Activated T-helper 17 cell treated with anti-CD3 and anti-CD28 coated beads, Interleukin-2, amount 50 U/mL, for 72 hours (primary cell): Measurements from ENCODE around the gene MAP3K2. TPM values are rescaled to one million over a fixed set of nuclear protein-coding genes. Genes with fewer than 3 reads are reported as not detected.
"Not testable (repeated sequence)": the region's sequence is repeated elsewhere in the genome, so short reads cannot be mapped to it uniquely, and the experiment has no call there.

Source experiments
- ATAC-seq: fragments of 150-1000 bp; cut with Tn5 transposase; replicated peaks from 2 replicates; pipeline ENCODE4 v1.10.0; 2021; ENCODE audit warnings: mild to moderate bottlenecking, moderate library complexity
- H3K27ac Mint-ChIP-seq: one replicate; pipeline ENCODE4 v1.8.0; 2022; ENCODE audit warnings: mixed read lengths
- H3K27me3 Mint-ChIP-seq: one replicate; pipeline ENCODE4 v1.8.0; 2022; ENCODE audit warnings: mixed read lengths
- H3K36me3 Mint-ChIP-seq: one replicate; pipeline ENCODE4 v1.8.0; 2022; ENCODE audit warnings: low read depth, mild to moderate bottlenecking, mixed read lengths
- H3K4me1 Mint-ChIP-seq: one replicate; pipeline ENCODE4 v1.8.0; 2022; ENCODE audit warnings: mixed read lengths
- H3K4me3 Mint-ChIP-seq: one replicate; pipeline ENCODE4 v1.8.0; 2022; ENCODE audit warnings: mild to moderate bottlenecking, mixed read lengths
- H3K9me3 Mint-ChIP-seq: one replicate; pipeline ENCODE4 v1.8.0; 2022; ENCODE audit warnings: mixed read lengths
- total RNA-seq, 2 donors: library from RNA; stranded (reverse); gene quantifications; one replicate each; pipeline ENCODE4 v1.2.3, GENCODE V29; 2022

The MAP3K2 gene
- total RNA-seq, 2 donors from 2014 or later, result 44.9 to 92.5 TPM

- Mint-ChIP-seq H3K27ac (no peak overlapping the region), H3K4me1 (peaks cover 23% of the 10 kb centered on the region), H3K4me3 (no peak overlapping the region), H3K9me3 (no peaks in the 10 kb centered on the region), H3K27me3 (no peaks in the 10 kb centered on the region), H3K36me3 (no peaks in the 10 kb centered on the region)
- ATAC-seq, result no peak
Observed at GRCh38 chr2:127414638-127415592, 27.1 kb upstream of the MAP3K2 start.

GRCh38 chr2:127413782-127414637 lies 26.2 kb upstream of the MAP3K2 start:
- Mint-ChIP-seq H3K4me3 (no peak overlapping the region), H3K27ac (no peak overlapping the region), H3K4me1 (peaks cover 25% of the 10 kb centered on the region)

GRCh38 chr2:127413200-127413599 lies 25.4 kb upstream of the MAP3K2 start:
- no peaks in the 10 kb centered on the region for H3K9me3 Mint-ChIP-seq
- H3K27ac Mint-ChIP-seq, result no peak overlapping the region
- no peaks in the 10 kb centered on the region for H3K36me3 Mint-ChIP-seq
- no peaks in the 10 kb centered on the region for H3K27me3 Mint-ChIP-seq
- no peak overlapping the region for H3K4me3 Mint-ChIP-seq
- H3K4me1 Mint-ChIP-seq, result peaks cover 25% of the 10 kb centered on the region
- no peak for ATAC-seq

More at GRCh38 chr2:127413782-127414637, 26.2 kb upstream of the MAP3K2 start:
- no peak for ATAC-seq
- no peaks in the 10 kb centered on the region for H3K27me3 Mint-ChIP-seq
- H3K36me3 Mint-ChIP-seq, result no peaks in the 10 kb centered on the region
- H3K9me3 Mint-ChIP-seq, result no peaks in the 10 kb centered on the region

GRCh38 chr2:127411653-127412369 lies 24.0 kb upstream of the MAP3K2 start:
- H3K27me3 Mint-ChIP-seq, result no peaks in the 10 kb centered on the region
- H3K4me1 Mint-ChIP-seq, result peaks cover 22% of the 10 kb centered on the region
- no peak overlapping the region for H3K27ac Mint-ChIP-seq
- H3K36me3 Mint-ChIP-seq, result no peaks in the 10 kb centered on the region
- no peak for ATAC-seq
- H3K9me3 Mint-ChIP-seq, result no peaks in the 10 kb centered on the region
- peak overlapping the region; percentile 64 for H3K4me3 Mint-ChIP-seq

GRCh38 chr2:127410871-127411652 lies 23.3 kb upstream of the MAP3K2 start:
- H3K27me3 Mint-ChIP-seq, result no peaks in the 10 kb centered on the region
- H3K4me3 Mint-ChIP-seq, result peak overlapping the region; percentile 64
- H3K27ac Mint-ChIP-seq, result peak overlapping the region; percentile 78
- no peaks in the 10 kb centered on the region for H3K36me3 Mint-ChIP-seq
- peak; percentile 79 for ATAC-seq
- H3K4me1 Mint-ChIP-seq, result peaks cover 19% of the 10 kb centered on the region
- H3K9me3 Mint-ChIP-seq, result no peaks in the 10 kb centered on the region

GRCh38 chr2:127409716-127410115 lies 21.9 kb upstream of the MAP3K2 start:
- not testable (repeated sequence) for H3K27me3 Mint-ChIP-seq, ATAC-seq, H3K36me3 Mint-ChIP-seq, H3K27ac Mint-ChIP-seq, H3K9me3 Mint-ChIP-seq
- peak overlapping the region; percentile 64 for H3K4me3 Mint-ChIP-seq
- H3K4me1 Mint-ChIP-seq, result peaks cover 19% of the 10 kb centered on the region

- no peak overlapping the region for H3K27ac Mint-ChIP-seq
- peaks cover under 1% of the 10 kb centered on the region for H3K27me3 Mint-ChIP-seq
- no peaks in the 10 kb centered on the region for H3K36me3 Mint-ChIP-seq
- no peak for ATAC-seq
- H3K4me3 Mint-ChIP-seq, result peak overlapping the region; percentile 57
- no peaks in the 10 kb centered on the region for H3K9me3 Mint-ChIP-seq
- peaks cover 19% of the 10 kb centered on the region for H3K4me1 Mint-ChIP-seq
Observed at GRCh38 chr2:127408807-127409099, 21.0 kb upstream of the MAP3K2 start.

- ATAC-seq, result peak; percentile 90
- Mint-ChIP-seq H3K4me3 (peak overlapping the region; percentile 57), H3K9me3 (no peaks in the 10 kb centered on the region), H3K27ac (no peak overlapping the region), H3K36me3 (no peaks in the 10 kb centered on the region), H3K27me3 (peaks cover 5% of the 10 kb centered on the region), H3K4me1 (peaks cover 23% of the 10 kb centered on the region)
Observed at GRCh38 chr2:127408004-127408806, 20.4 kb upstream of the MAP3K2 start.

- H3K27ac Mint-ChIP-seq, result no peak overlapping the region
- ATAC-seq, result peak; percentile 49
- peaks cover 5% of the 10 kb centered on the region for H3K27me3 Mint-ChIP-seq
- peaks cover 23% of the 10 kb centered on the region for H3K4me1 Mint-ChIP-seq
- H3K36me3 Mint-ChIP-seq, result no peaks in the 10 kb centered on the region
- no peaks in the 10 kb centered on the region for H3K9me3 Mint-ChIP-seq
- peak overlapping the region; percentile 55 for H3K4me3 Mint-ChIP-seq
Observed at GRCh38 chr2:127407661-127408003, 19.9 kb upstream of the MAP3K2 start.

GRCh38 chr2:127407091-127407490 lies 19.3 kb upstream of the MAP3K2 start:
- no peaks in the 10 kb centered on the region for H3K36me3 Mint-ChIP-seq
- H3K27me3 Mint-ChIP-seq, result peaks cover 5% of the 10 kb centered on the region
- peak overlapping the region; percentile 55 for H3K4me3 Mint-ChIP-seq
- no peak overlapping the region for H3K27ac Mint-ChIP-seq
- no peaks in the 10 kb centered on the region for H3K9me3 Mint-ChIP-seq
- ATAC-seq, result no peak
- peaks cover 27% of the 10 kb centered on the region for H3K4me1 Mint-ChIP-seq

GRCh38 chr2:127406454-127406853 lies 18.7 kb upstream of the MAP3K2 start:
- Mint-ChIP-seq H3K4me1 (peaks cover 28% of the 10 kb centered on the region), H3K27ac (no peak overlapping the region), H3K4me3 (no peak overlapping the region), H3K27me3 (peaks cover 5% of the 10 kb centered on the region), H3K9me3 (no peaks in the 10 kb centered on the region), H3K36me3 (no peaks in the 10 kb centered on the region)
- ATAC-seq, result no peak

GRCh38 chr2:127405255-127405610 lies 17.5 kb upstream of the MAP3K2 start:
- no peak overlapping the region for H3K27ac Mint-ChIP-seq

More at GRCh38 chr2:127405255-127405610, 17.5 kb upstream of the MAP3K2 start:
- Mint-ChIP-seq H3K27me3 (peaks cover 5% of the 10 kb centered on the region), H3K9me3 (no peaks in the 10 kb centered on the region), H3K4me3 (no peak overlapping the region), H3K4me1 (peaks cover 19% of the 10 kb centered on the region), H3K36me3 (no peaks in the 10 kb centered on the region)
- no peak for ATAC-seq
